ENCODE measurements around the gene NT5C2. TPM values are rescaled to one million over a fixed set of nuclear protein-coding genes. Genes with fewer than 3 reads are reported as not detected.

NT5C2 gene
- total RNA-seq, 2 donors from 2014 or later: 88.4 to 112 TPM

GRCh38 chr10:103041391-103041790, 151.7 kb downstream of the NT5C2 start:
- Histone ChIP-seq H3K36me3 (no peaks in the 10 kb centered on the region), H3K4me1 (replicated peaks) (no peaks in the 10 kb centered on the region), H3K9me3 (no peaks in the 10 kb centered on the region), H3K27me3 (replicated peaks; ENCODE audit: insufficient read depth) (no peaks in the 10 kb centered on the region), H3K4me3 (no peak overlapping the region), H3K27ac (no peak overlapping the region)
- no peak for DNase-seq (ENCODE audit: low spot score)
- TF ChIP-seq POLR2A (IDR thresholded peaks at IDR 0.05): no peak
- TF ChIP-seq POLR2AphosphoS5 (IDR thresholded peaks at IDR 0.05): no peak
- no peak for TF ChIP-seq CTCF (IDR thresholded peaks at IDR 0.05)
- 97% methylated on average over 6 of the region's 6 CpGs for WGBS
- intact Hi-C loops (cut with DNase I): no loop called here

DNA sequence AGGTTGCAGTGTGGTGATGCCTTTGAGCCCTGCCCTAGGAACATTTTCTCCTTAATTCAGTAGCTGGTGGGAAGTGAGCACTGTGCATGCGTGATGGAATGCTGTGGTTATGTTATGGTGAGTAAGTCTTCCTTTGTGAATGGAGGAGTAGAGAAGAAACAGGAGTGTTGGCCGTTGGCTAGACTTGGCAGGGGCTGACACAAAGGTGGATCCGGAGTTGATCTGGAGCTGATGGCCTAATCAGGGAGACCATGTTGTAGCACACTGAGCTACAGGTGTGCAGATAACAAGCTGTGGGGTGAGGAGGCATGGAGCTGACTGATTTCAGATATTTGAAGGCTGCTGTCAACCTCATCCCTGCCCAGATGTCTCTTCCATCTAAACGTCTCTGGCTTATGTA, 152.7 kb downstream of the NT5C2 start:
- WGBS: 86% methylated on average over 4 of the region's 4 CpGs
- H3K9me3 ChIP-seq: no peaks in the 10 kb centered on the region
- TF ChIP-seq POLR2A (IDR thresholded peaks at IDR 0.05) (no peak), CTCF (IDR thresholded peaks at IDR 0.05) (no peak), POLR2AphosphoS5 (IDR thresholded peaks at IDR 0.05) (no peak)
- intact Hi-C loops (cut with DNase I): no loop called here
- H3K36me3 ChIP-seq: no peaks in the 10 kb centered on the region
- no peaks in the 10 kb centered on the region for H3K4me1 ChIP-seq (replicated peaks)
- no peak overlapping the region for H3K27ac ChIP-seq
- no peak overlapping the region for H3K4me3 ChIP-seq
- no peaks in the 10 kb centered on the region for H3K27me3 ChIP-seq (replicated peaks; ENCODE audit: insufficient read depth)
- DNase-seq (ENCODE audit: low spot score): no peak

DNA sequence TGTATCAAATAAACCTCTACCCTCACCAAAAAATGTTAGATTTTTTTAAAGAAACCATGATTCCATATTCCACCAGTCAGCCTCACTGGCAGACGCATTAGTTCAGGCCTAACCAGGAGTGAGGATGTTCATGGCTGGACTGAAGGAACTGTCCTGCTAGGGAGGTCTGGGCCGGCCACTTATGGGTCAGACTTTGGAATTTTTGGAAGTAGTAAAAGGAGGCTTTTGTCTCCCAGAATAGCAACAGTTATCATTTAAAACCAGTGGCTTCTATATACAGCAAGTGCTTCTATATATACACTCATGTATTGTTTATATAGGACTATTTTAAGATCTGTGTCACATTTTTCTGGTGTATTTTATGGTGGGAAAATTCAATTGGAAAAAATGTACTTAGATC, 154.5 kb downstream of the NT5C2 start:
- Histone ChIP-seq H3K36me3 (no peaks in the 10 kb centered on the region), H3K9me3 (no peaks in the 10 kb centered on the region), H3K4me1 (replicated peaks) (no peaks in the 10 kb centered on the region), H3K27me3 (replicated peaks; ENCODE audit: insufficient read depth) (no peaks in the 10 kb centered on the region), H3K4me3 (no peak overlapping the region), H3K27ac (no peak overlapping the region)
- no peak for DNase-seq (ENCODE audit: low spot score)
- no peak for TF ChIP-seq POLR2A (IDR thresholded peaks at IDR 0.05)
- TF ChIP-seq CTCF (IDR thresholded peaks at IDR 0.05): no peak
- TF ChIP-seq POLR2AphosphoS5 (IDR thresholded peaks at IDR 0.05): no peak
- intact Hi-C loops (cut with DNase I): no loop called here
- 95% methylated on average over 2 of the region's 2 CpGs for WGBS

Other genes starting within 250 kb of the NT5C2 start
- not detected for gene RPEL1, start 52.6 kb upstream of the NT5C2 start, total RNA-seq
- 1 to 10 TPM in 1 of 2 donors, under 1 TPM in 1; 0.14 to 2.0 TPM for gene INA, start 83.9 kb upstream of the NT5C2 start, total RNA-seq
- gene PCGF6, start 157.9 kb upstream of the NT5C2 start, total RNA-seq: 10 to 100 TPM; 11.4 to 12.4 TPM
- 10 to 100 TPM in 1 of 2 donors, 1 to 10 TPM in 1; 3.7 to 16.0 TPM for gene TAF5, start 174.7 kb upstream of the NT5C2 start, total RNA-seq
- 100 to 1,000 TPM; 206 to 234 TPM for gene ATP5MK, start 203.2 kb upstream of the NT5C2 start, total RNA-seq
- gene PDCD11, start 203.4 kb upstream of the NT5C2 start, total RNA-seq: 10 to 100 TPM; 13.3 to 33.8 TPM